Adrenal gland (tissue), 12 donors: ENCODE results near the gene C1orf185. TPM values are rescaled to one million over a fixed set of nuclear protein-coding genes. Genes with fewer than 3 reads are reported as not detected.

Experiments
- DNase-seq, 7 donors: peaks; one replicate each; pipeline ENCODE4 v3.0.0-alpha.2; 2019 to 2020
- H3K27ac ChIP-seq, 5 donors: fragments of 200-600 bp; sonication (generic) in 4 of 5; 1 replicate in 3 of 5; 2 replicates in 2 of 5; pipeline versions ENCODE4 v1.5.1 to v1.8.0; 2016 to 2020; ENCODE audit warnings: mild to moderate bottlenecking in 1 of 5
- H3K27me3 ChIP-seq: fragments of 200-600 bp; 2 replicates; pipeline ENCODE4 v1.8.0; 2021
- H3K36me3 ChIP-seq, 2 donors: fragments of 200-600 bp; replicated peaks in 1 of 2; 1 replicate in 1 of 2; 2 replicates in 1 of 2; pipeline versions ENCODE4 v1.5.1 to v1.8.0; 2018 to 2022
- H3K4me1 ChIP-seq, 2 donors: fragments of 200-600 bp; replicated peaks in 1 of 2; 1 replicate in 1 of 2; 2 replicates in 1 of 2; pipeline versions ENCODE4 v1.5.1 to v1.8.0; 2018 to 2021
- H3K4me3 ChIP-seq, 4 donors: fragments of 200-600 bp; sonication (generic) in 3 of 4; one replicate each; pipeline ENCODE4 v1.5.1; 2016 to 2018
- H3K9me3 ChIP-seq, 3 donors: fragments of 200-600 bp; sonication (generic) in 1 of 3; replicated peaks in 1 of 3; 1 replicate in 2 of 3; 2 replicates in 1 of 3; pipeline versions ENCODE4 v1.5.1 to v1.8.0; 2016 to 2021
- CTCF ChIP-seq, 6 experiments: fragments of 450-650 bp in 4 of 6; fragments of 200-600 bp in 2 of 6; sonication (generic) in 1 of 6; IDR thresholded peaks; 1 replicate in 5 of 6; 2 replicates in 1 of 6; pipeline versions ENCODE4 v1.5.1 to v1.8.0; 2016 to 2021; ENCODE audit warnings: antibody characterized with exemption in 6 of 6, mild to moderate bottlenecking in 2 of 6, moderate library complexity in 1 of 6
- POLR2A ChIP-seq, 2 donors: fragments of 450-650 bp; IDR thresholded peaks; one replicate each; pipeline ENCODE4 v1.6.1; 2017; ENCODE audit warnings: antibody characterized with exemption in 2 of 2, mild to moderate bottlenecking in 2 of 2, moderate library complexity in 1 of 2
- WGBS, 4 donors: extraction: QIAGEN DNeasy Blood & Tissue Kit in 2 of 4; methylation state at CpG; one replicate each; pipeline versions ENCODE4 v1.1.5 to v1.1.7; 2013 to 2017; 5-methylcytosine and 5-hydroxymethylcytosine counted together
- intact Hi-C, 2 donors: fragments of 100-400 bp; cut with DNase I; formaldehyde crosslinking; loops; one replicate each; pipeline versions ENCODE4 v1.14.1 to v1.15.0; 2022 to 2023
- polyA plus RNA-seq, 3 donors: library from polyadenylated mRNA; stranded (reverse); fragments of 200-250 nt in 2 of 3; fragments of 350-450 nt in 1 of 3; fragmentation: Illumina TruSeq in 1 of 3; extraction: RNeasy Lipid Tissue Mini Kit (QIAGEN cat#74804) in 1 of 3; gene quantifications; one replicate each; pipeline ENCODE4 v1.2.3, GENCODE V29; 2013 to 2014
- total RNA-seq, 9 donors: library from RNA; depleted of rRNA in 4 of 9; stranded (reverse); fragments of >200 nt in 4 of 9; fragments of 120-200 nt in 1 of 9; fragmentation: NEBNext Ultra II Directional in 1 of 9; extraction: Animal tissue kit (Norgen Biotek cat#: 25700) in 1 of 9; gene quantifications; one replicate each; pipeline versions ENCODE4 v1.1.0 to v1.2.4, GENCODE V29; 2013 to 2023
- donor health status: healthy with polysubstance abuse.
- donor health status: Bipolar disorder and iron deficiency.
- donor health status: DM: yes; HTN: yes; CAD: no.
- donor health status: DM: no; HTN: no; CAD: no.
- donor health status: DM: no; HTN: no; CAD: no.
- donor health status: DM: yes; HTN: yes; CAD: no.

C1orf185 gene
- total and polyA plus RNA-seq, 12 donors, result not detected

- 45 to 59% (median 54%) methylated on average over 1 of the region's 1 CpG for WGBS, 4 donors
- no peaks in the 10 kb centered on the region for H3K36me3 ChIP-seq
- H3K4me1 ChIP-seq, result no peaks in the 10 kb centered on the region
- no peaks in the 10 kb centered on the region for H3K9me3 ChIP-seq
- DNase-seq, result no peak
- no peak overlapping the region for H3K4me3 ChIP-seq
- H3K27me3 ChIP-seq, result no peaks in the 10 kb centered on the region
- intact Hi-C loops, result no loop called here
- TF ChIP-seq CTCF (IDR thresholded peaks at IDR 0.05) (no peak), POLR2A (IDR thresholded peaks at IDR 0.05) (no peak)
- H3K27ac ChIP-seq, result no peak overlapping the region
Observed at GRCh38 chr1:51093581-51093980, 8.4 kb upstream of the C1orf185 start.

GRCh38 chr1:51097171-51097570, 4.9 kb upstream of the C1orf185 start:
- intact Hi-C loops, result no loop called here
- TF ChIP-seq POLR2A (IDR thresholded peaks at IDR 0.05), result no peak
- TF ChIP-seq CTCF (IDR thresholded peaks at IDR 0.05), result no peak
- DNase-seq, result no peak
- WGBS, 4 donors, result 70 to 85% (median 84%) methylated on average over 1 of the region's 1 CpG
- H3K9me3 ChIP-seq, result no peaks in the 10 kb centered on the region
- no peaks in the 10 kb centered on the region for H3K36me3 ChIP-seq
- H3K27me3 ChIP-seq, result no peaks in the 10 kb centered on the region
- H3K4me3 ChIP-seq, result no peak overlapping the region
- H3K27ac ChIP-seq, result no peak overlapping the region
- no peaks in the 10 kb centered on the region for H3K4me1 ChIP-seq

GRCh38 chr1:51100264-51100880, 1.7 kb upstream of the C1orf185 start:
- Histone ChIP-seq H3K4me3 (no peak overlapping the region), H3K9me3 (no peaks in the 10 kb centered on the region), H3K27me3 (no peaks in the 10 kb centered on the region), H3K4me1 (no peaks in the 10 kb centered on the region), H3K27ac (no peak overlapping the region), H3K36me3 (no peaks in the 10 kb centered on the region)
- no peak for DNase-seq
- WGBS, 4 donors, result 76 to 84% (median 78%) methylated on average over 3 of the region's 3 CpGs
- intact Hi-C loops, result no loop called here
- TF ChIP-seq CTCF (IDR thresholded peaks at IDR 0.05), result no peak
- no peak for TF ChIP-seq POLR2A (IDR thresholded peaks at IDR 0.05)

- H3K9me3 ChIP-seq, result no peaks in the 10 kb centered on the region
- H3K4me1 ChIP-seq, result no peaks in the 10 kb centered on the region
- no peaks in the 10 kb centered on the region for H3K36me3 ChIP-seq
- no peak for DNase-seq
- H3K4me3 ChIP-seq, result no peak overlapping the region
- no peak overlapping the region for H3K27ac ChIP-seq
- H3K27me3 ChIP-seq, result no peaks in the 10 kb centered on the region
- TF ChIP-seq POLR2A (IDR thresholded peaks at IDR 0.05) (no peak), CTCF (IDR thresholded peaks at IDR 0.05) (no peak)
- intact Hi-C loops, result no loop called here
- 78 to 90% (median 84%) methylated on average over 6 of the region's 6 CpGs for WGBS, 4 donors
Observed at GRCh38 chr1:51114137-51114536, 12.1 kb downstream of the C1orf185 start.
